Esophagus muscularis mucosa (tissue), 4 donors: ENCODE measurements around the gene RGMA. TPM values are rescaled to one million over a fixed set of nuclear protein-coding genes. Genes with fewer than 3 reads are reported as not detected.
A peak's percentile ranks its signal among the peaks of the same experiment; 100 is the strongest.
"Not testable (repeated sequence)": the region's sequence is repeated elsewhere in the genome, so short reads cannot be mapped to it uniquely, and the experiment has no call there.

Experiments
- DNase-seq: peaks from one replicate; pipeline ENCODE4 v3.0.0-alpha.2; 2017; ENCODE audit errors: extremely low spot score
- H3K27ac ChIP-seq, 4 donors: fragments of 200-600 bp; sonication (generic); replicated peaks in 1 of 4; 1 replicate in 3 of 4; 2 replicates in 1 of 4; pipeline ENCODE4 v1.5.1; 2016 to 2019; ENCODE audit warnings: mild to moderate bottlenecking in 1 of 4
- H3K27me3 ChIP-seq, 4 donors: fragments of 200-600 bp; sonication (generic); one replicate each; pipeline versions ENCODE4 v1.5.1 to v1.6.0; 2016 to 2019
- H3K36me3 ChIP-seq, 4 donors: fragments of 200-600 bp; sonication (generic); one replicate each; pipeline ENCODE4 v1.5.1; 2016 to 2019
- H3K4me1 ChIP-seq, 4 donors: fragments of 200-600 bp; sonication (generic); one replicate each; pipeline ENCODE4 v1.5.1; 2016 to 2019
- H3K4me3 ChIP-seq, 4 donors: fragments of 200-600 bp; sonication (generic); 1 replicate in 2 of 4; 2 replicates in 2 of 4; pipeline ENCODE4 v1.5.1; 2016 to 2019; ENCODE audit warnings: mild to moderate bottlenecking in 4 of 4, moderate library complexity in 1 of 4
- H3K9me3 ChIP-seq, 4 donors: fragments of 200-600 bp; sonication (generic); 1 replicate in 3 of 4; 2 replicates in 1 of 4; pipeline ENCODE4 v1.5.1; 2016 to 2019
- CTCF ChIP-seq, 3 experiments: fragments of 200-600 bp in 2 of 3; fragments of 450-650 bp in 1 of 3; sonication (generic) in 2 of 3; IDR thresholded peaks; one replicate each; pipeline ENCODE4 v1.5.1; 2017 to 2019; ENCODE audit warnings: antibody characterized with exemption in 3 of 3, mild to moderate bottlenecking in 2 of 3, moderate library complexity in 1 of 3
- EP300 ChIP-seq: sonication (generic); formaldehyde crosslinking; IDR thresholded peaks from one replicate; pipeline ENCODE4 v1.6.1; 2017; ENCODE audit warnings: antibody characterized with exemption
- POLR2A ChIP-seq: fragments of 450-650 bp; IDR thresholded peaks from one replicate; pipeline ENCODE4 v1.6.1; 2017; ENCODE audit warnings: antibody characterized with exemption, moderate library complexity, mild to moderate bottlenecking, low read depth
- POLR2AphosphoS5 ChIP-seq, 2 donors: sonication (generic); formaldehyde crosslinking; IDR thresholded peaks; one replicate each; pipeline ENCODE4 v1.6.1; 2017; ENCODE audit warnings: antibody characterized with exemption in 2 of 2
- WGBS: methylation state at CpG from one replicate; pipeline ENCODE4 v1.1.5; 2018; 5-methylcytosine and 5-hydroxymethylcytosine counted together
- intact Hi-C: fragments of 100-400 bp; cut with DNase I; formaldehyde crosslinking; loops from one replicate; pipeline ENCODE4 v1.15.1; 2023
- total RNA-seq, 4 donors: library from RNA; depleted of rRNA; stranded (reverse); fragments of >200 nt; gene quantifications; one replicate each; pipeline versions ENCODE4 v1.1.0 to v1.2.1, GENCODE V29; 2016

The RGMA gene
- total RNA-seq, 4 donors from 2014 or later: 101 to 312 (median 188) TPM

GRCh38 chr15:93041159-93041547 is 47.9 kb downstream of the RGMA start:
- TF ChIP-seq POLR2A: no peak
- TF ChIP-seq POLR2AphosphoS5 (IDR thresholded peaks at IDR 0.05): no peak
- TF ChIP-seq EP300: no peak
- Histone ChIP-seq H3K36me3 (peaks cover 16 to 45% (median 25%) of the 10 kb centered on the region in 4 donors), H3K27ac (no peak overlapping the region), H3K9me3 (peaks cover 0 to 4% (median 1%) of the 10 kb centered on the region in 4 donors), H3K27me3 (no peaks in the 10 kb centered on the region), H3K4me1 (peaks cover 0 to 51% (median 47%) of the 10 kb centered on the region in 4 donors), H3K4me3 (no peak overlapping the region)
- intact Hi-C loops: no loop called here
- DNase-seq: no peak
- 90% methylated on average over 13 of the region's 13 CpGs for WGBS

- Histone ChIP-seq H3K4me1 (peaks cover 0 to 52% (median 48%) of the 10 kb centered on the region in 4 donors), H3K27me3 (no peaks in the 10 kb centered on the region), H3K36me3 (peaks cover 9 to 39% (median 21%) of the 10 kb centered on the region in 4 donors), H3K27ac (no peak overlapping the region), H3K4me3 (no peak overlapping the region), H3K9me3 (no peaks in the 10 kb centered on the region)
- intact Hi-C loops: no loop called here
- 95% methylated on average over 20 of the region's 20 CpGs for WGBS
- no peak for DNase-seq
- TF ChIP-seq CTCF (IDR thresholded peaks at IDR 0.05): no peak
- no peak for TF ChIP-seq POLR2A
- no peak for TF ChIP-seq EP300
- no peak for TF ChIP-seq POLR2AphosphoS5 (IDR thresholded peaks at IDR 0.05)
These were observed 48.5 kb downstream of the RGMA start for GRCh38 chr15:93040288-93041158.

GRCh38 chr15:93039562-93040287 is 49.3 kb downstream of the RGMA start:
- H3K4me3 ChIP-seq, H3K27ac ChIP-seq, intact Hi-C loops, DNase-seq, H3K27me3 ChIP-seq, H3K9me3 ChIP-seq: not testable (repeated sequence)
- peaks cover 1 to 31% (median 13%) of the 10 kb centered on the region in 4 donors for H3K36me3 ChIP-seq
- WGBS: 96% methylated on average over 13 of the region's 13 CpGs
- H3K4me1 ChIP-seq: peaks cover 0 to 44% (median 40%) of the 10 kb centered on the region in 4 donors

- intact Hi-C loops: no loop called here
- no peak for DNase-seq
- H3K27ac ChIP-seq: peak overlapping the region; percentile 26 to 46 (median 32)
These were observed 50.9 kb downstream of the RGMA start for GRCh38 chr15:93037820-93038705.

More at GRCh38 chr15:93037820-93038705, 50.9 kb downstream of the RGMA start:
- Histone ChIP-seq H3K9me3 (no peaks in the 10 kb centered on the region), H3K4me3 (no peak overlapping the region), H3K4me1 (peaks cover 0 to 28% (median 26%) of the 10 kb centered on the region in 4 donors), H3K27me3 (no peaks in the 10 kb centered on the region), H3K36me3 (peaks cover 0 to 15% (median 0%) of the 10 kb centered on the region in 4 donors)
- WGBS: 66% methylated on average over 19 of the region's 20 CpGs
- TF ChIP-seq POLR2AphosphoS5 (IDR thresholded peaks at IDR 0.05): no peak
- TF ChIP-seq EP300: no peak
- no peak for TF ChIP-seq CTCF (IDR thresholded peaks at IDR 0.05)
- no peak for TF ChIP-seq POLR2A
